ENCODE results near the gene GRIK4.
"Not testable (repeated sequence)": the region's sequence is repeated elsewhere in the genome, so short reads cannot be mapped to it uniquely, and the experiment has no call there.

Gene GRIK4

GRCh38 chr11:120974466-120974865 is 462.9 kb downstream of the GRIK4 start:
- DNase-seq = no peak

DNA sequence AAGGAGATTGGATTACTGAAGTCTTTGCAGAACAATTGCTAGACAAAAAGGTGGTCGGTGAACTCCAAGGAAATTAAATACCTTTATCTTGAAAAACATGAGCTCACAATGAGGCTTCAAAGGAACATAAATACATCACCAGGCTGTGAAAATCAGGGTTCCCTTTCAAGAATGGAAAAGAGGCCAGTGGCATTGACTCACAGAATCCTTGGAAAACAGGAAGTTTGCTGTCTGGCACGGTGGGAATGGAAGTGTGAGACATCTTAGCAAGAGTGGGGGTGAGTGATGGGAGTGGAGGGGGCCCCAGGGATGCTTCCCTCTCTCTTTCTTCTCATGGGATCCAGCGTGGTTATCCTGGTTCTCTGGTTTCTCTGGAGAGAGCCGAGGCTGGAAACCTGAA is 463.4 kb downstream of the GRIK4 start:
- no peak for DNase-seq

DNA sequence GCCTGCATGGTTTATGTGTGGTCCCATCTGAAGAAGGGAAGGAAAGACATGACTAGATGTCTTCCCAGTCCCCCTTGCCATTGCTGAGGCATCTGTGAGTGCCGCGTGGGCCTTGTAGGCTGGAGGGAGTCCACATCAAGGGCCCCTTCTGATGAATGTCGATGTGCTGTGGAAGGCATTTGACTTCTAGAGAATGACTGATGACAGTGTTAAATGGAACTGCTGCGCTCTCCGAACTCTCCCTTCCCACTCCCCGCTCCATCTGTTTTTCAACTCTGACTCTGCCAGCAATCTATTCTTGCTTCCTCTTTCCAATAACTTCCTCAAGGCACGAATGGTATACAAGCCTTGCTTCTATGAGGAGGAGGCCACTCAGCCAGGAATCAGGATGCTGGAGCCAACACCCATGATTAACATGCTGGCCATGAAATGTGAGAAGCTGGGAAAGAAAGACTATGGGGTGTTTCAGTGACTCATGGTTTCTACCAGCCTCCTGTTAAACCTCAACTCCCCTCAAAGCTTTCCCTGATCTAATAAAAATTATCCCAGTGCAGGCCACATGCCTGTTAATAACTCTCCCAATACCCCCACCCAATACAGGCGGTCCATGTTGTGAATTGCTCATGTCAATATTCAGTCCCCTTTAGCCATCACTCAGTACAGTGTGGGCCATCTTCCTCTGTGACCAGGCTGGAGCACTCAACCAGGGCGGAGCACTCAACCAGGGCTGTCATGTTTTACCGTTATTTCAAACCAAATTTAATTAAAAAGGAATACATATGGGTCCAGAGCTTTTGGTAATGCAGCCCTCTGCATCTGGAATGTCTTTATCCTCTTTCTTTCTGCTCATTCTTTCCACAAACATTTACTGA is 466.0 kb downstream of the GRIK4 start:
- no peak for DNase-seq

- no peak for DNase-seq
These were observed 467.2 kb downstream of the GRIK4 start for GRCh38 chr11:120978701-120979100.

DNA sequence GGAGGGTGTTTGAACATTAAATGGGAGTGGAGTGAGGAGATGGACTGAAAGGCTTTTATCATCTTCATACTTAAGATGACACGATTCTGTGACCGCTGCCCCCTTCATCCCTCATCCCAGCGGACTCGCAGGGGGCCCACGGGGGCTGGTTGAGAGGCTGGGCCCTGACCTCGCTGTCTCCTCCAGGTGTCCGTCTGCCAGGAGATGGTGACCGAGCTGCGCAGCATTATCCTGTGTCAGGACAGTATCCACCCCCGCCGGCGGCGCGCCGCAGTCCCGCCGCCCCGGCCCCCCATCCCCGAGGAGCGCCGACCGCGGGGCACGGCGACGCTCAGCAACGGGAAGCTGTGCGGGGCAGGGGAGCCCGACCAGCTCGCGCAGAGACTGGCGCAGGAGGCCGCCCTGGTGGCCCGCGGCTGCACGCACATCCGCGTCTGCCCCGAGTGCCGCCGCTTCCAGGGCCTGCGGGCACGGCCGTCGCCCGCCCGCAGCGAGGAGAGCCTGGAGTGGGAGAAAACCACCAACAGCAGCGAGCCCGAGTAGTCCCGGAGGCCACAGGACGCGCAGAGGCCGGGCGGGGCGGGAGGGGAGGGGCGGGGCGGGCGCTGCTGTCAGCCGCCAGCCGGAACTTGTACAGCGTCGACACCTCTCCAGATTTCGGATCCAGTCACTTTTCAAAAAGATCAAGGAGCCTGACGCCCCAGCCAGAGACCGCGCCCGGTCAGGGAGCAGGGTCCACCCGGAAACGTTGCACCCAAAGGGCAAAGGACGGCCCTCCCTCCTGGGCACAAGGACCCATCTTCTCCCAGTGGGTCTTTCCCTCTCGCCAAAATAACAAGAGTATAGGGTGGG is 474.4 kb downstream of the GRIK4 start:
- DNase-seq = peak; percentile 1

GRCh38 chr11:120988603-120989002 is 477.1 kb downstream of the GRIK4 start:
- no peak for DNase-seq

DNA sequence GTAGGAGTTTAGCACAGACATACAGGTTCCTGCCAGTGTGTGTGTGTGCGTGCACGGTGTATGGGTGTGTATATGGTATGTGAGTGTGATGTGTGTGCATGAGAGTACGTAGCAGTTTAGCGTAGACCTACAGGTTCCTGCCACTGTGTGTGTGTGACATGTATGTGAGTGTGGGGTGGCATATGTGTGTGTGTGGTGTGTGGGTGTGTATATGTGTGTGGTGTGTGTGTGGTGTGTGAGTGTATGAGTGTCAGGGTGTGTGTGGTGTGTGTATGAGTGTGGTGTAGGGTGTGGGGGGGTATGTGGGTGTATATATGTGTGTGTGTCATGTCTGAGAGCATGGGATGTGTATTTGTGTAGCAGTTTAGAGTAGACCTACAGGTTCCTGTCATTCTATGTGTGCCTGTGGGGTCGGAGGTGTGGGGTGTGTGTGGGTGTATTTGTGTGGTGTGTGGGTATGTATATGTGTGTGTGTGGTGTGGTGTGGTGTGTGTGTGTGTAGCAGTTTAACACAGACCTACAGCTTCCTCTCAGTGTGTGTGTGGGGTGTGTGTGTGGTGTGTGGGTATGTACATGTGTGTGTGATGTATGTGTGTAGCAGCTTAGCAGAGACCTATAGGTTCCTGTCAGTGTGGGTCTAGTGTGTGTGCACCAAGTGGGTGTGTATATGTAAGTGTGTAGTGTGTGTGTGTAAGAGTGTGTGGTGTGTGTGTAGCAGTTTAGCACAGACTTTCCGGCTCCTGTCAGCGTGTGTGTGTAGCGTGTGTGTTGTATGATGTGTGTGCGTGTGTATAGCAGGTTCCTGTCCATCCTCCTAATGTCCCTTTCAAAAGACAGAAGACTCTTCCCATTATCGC is 480.5 kb downstream of the GRIK4 start:
- no peak for DNase-seq

- DNase-seq = no peak
These were observed 482.7 kb downstream of the GRIK4 start for GRCh38 chr11:120994091-120994859.

GRCh38 chr11:120995184-120995583 is 483.6 kb downstream of the GRIK4 start:
- no peak for DNase-seq

DNA sequence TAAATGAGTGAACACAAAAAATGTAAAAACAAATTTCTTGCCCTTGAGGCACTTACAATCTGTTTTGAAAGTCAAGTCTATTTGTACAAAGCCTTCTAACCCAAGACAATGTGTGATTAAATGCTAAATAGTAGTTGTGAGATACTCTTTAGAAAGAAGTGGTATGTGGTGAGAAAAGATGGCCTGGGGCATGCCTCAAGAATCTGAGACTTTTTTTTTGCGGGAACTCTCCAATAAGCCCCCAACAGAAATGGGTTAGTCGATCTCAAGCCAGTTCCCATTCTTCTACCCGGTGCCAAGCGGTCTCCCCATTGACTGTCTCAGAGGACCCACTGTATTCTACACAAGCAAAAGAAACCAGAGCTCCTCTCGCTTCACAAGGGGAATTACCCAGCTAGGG is 485.4 kb downstream of the GRIK4 start:
- DNase-seq = no peak

DNA sequence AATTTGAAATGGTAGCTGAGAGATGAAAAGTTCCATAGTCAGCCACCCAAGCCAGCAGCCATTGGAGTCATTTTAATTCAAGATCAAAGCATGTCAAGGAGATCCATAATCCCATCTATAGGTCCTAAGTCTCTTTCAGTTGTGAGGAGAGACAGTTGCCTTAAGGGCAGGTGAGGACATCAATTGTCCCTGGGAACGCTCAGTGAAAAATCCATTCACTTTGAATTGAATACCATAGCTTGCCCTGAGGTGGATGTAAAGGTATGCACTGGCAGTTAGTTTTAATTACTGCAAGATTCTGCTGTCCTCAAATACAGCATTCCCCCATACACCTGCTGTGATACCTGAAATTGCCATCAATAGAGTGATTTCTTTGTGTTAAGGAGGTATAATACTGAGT is 487.0 kb downstream of the GRIK4 start:
- no peak for DNase-seq

DNA sequence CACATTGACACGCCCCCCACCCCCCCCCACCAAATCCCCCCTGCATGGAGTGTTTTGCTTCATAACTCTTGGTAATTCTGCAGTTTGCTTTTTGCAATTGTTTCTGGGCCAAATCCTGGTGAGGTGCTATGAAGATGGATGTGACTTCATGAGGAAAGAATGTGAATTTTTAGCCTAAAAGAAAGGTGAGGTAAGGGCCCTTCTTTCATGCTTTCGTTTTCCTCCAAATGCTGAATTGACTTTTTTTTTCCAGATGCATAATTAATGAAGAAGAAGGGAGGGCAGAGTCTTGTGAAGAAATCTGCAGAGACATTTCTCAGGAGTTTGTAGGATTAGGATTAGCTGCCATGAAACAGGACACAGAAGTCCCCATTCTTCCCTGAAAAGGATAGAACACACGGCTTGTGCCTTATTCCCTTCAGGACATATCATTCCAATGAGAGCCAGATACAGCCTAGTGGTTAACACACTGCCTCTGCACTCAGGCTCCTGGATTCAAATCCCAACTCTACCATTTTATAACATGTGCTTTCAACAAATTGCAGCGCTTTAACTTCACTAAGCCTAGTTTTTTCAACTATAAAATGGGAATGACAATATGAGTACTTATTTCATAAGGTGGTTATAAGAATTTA is 492.8 kb downstream of the GRIK4 start:
- DNase-seq = no peak

GRCh38 chr11:121006922-121007321 is 495.4 kb downstream of the GRIK4 start:
- no peak for DNase-seq

DNA sequence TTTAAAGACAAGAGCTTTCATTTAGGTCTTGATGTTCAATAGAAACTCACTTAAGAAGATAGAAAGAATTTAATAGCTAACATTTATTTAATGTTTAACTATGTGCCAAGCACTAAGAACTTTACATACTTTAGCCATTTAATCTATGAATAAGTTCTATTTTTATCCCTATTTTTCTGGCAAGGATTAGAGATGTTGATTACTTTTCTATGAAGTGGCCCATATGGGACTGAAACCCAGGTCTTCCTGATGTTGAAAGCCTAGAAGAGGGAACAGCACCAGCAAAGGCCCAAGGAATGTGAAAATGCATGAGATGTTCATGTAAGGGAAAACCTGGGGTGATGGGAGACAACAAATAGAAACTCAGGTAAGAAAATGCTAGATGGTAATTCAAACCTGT is 497.0 kb downstream of the GRIK4 start:
- no peak for DNase-seq

GRCh38 chr11:121012091-121012490 is 500.5 kb downstream of the GRIK4 start:
- no peak for DNase-seq

- DNase-seq = no peak
These were observed 507.2 kb downstream of the GRIK4 start for GRCh38 chr11:121018746-121019145.

DNA sequence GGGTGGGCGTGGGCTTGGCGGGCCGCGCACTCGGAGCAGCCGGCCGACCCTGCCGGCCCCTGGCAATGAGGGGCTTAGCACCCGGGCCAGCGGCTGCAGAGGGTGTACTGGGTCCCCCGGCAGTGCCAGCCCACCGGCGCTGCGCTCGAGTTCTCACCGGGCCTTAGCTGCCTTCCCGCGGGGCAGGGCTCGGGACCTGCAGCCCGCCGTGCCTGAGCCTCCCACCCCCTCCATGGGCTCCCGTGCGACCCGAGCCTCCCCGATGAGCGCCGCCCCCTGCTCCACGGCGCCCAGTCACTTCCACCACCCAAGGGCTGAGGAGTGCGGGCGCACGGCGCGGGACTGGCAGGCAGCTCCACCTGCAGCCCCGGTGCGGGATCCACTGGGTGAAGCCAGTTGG is 510.2 kb downstream of the GRIK4 start:
- not testable (repeated sequence) for DNase-seq

DNA sequence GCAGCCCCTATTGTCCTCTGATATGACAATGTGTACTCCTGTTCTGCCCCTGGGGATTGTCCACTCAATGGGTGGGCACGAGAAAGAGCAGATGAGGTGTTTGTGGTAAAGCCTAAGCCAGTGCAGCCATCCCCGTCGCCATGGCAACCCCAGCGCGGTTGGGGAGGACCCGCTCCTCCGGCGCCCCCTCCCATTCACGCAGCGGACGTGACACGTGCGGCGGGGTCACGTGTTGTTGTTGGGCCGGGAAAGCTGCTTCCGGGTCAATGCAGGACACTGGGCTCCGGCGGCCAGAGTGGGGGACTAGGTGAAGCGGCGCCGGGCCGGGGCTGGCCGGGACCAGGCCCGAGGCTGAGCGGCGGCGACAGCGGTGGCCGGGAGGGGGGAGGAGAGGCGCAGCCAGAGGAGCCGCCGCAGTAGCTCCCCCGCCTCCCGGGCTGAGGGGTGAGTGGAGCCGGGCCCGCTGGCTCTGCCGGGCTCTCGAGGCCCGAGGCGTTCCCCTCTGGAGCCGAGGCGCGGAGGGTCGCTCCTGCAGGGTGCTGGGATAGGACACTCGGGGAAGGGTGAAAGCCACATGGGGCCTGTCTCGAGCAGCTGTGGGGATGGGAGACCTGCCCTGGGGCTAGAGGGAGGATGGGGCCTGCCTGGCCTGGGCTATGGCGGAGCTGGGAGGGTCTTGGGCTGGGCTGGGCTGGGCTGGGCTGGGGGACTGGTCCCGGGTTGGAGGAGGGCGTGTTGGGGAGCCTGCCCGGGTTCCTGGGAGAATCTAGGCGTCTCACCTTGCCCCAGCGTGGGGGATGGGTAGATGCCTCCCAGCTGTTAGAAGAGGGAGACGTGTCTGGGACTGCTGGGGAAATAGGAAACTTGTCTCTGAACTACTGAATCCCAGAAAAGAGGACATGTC is 512.6 kb downstream of the GRIK4 start, which contains the start of gene TBCEL:
TBCEL (plus strand) TSS at position 255 of the 904 bp plus-strand sequence. CDS start 21,589 bp downstream, outside the sequence.
- DNase-seq = peak; percentile 91

DNA sequence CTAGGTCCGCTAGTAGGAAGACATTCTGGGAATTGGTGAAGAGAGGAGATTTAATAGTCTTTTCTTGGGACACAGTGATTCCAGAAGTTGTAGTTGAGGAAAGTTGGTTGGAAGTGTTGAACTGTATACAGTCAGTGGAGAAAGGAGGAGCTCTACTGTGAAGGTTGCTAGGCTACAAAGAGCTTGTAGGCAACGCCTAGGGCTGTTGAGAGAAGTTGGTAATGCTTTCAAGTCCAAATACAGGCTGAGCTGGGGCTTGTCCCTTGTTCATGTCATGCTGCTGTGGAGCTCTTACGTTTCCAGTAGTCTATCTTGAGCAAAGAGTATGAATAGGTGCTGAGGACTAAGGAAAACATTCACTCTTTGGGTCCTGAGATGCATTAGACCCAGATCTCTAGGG is 513.4 kb downstream of the GRIK4 start:
- no peak for DNase-seq

- DNase-seq = no peak
These were observed 517.6 kb downstream of the GRIK4 start for GRCh38 chr11:121029153-121029552.
